Bronchus fibroblast of lung (primary cell): Measurements from ENCODE around the gene IQUB. TPM values are rescaled to one million over a fixed set of nuclear protein-coding genes. Genes with fewer than 3 reads are reported as not detected.

Experiments
- total RNA-seq: library from RNA; depleted of rRNA; stranded (reverse); fragments of >200 nt; gene quantifications from 2 replicates; pipeline ENCODE4 v1.2.3, GENCODE V29; 2015

IQUB gene
- not detected in 2 replicates for total RNA-seq

GRCh38 chr7:123534383-123535260 lies at the start of gene IQUB:
Gene IQUB (minus strand): TSS chr7:123534595. CDS start chr7:123512340, 22,255 bp downstream.

GRCh38 chr7:123557398-123558288 lies 23.2 kb upstream of the IQUB start, which contains the start of gene NDUFA5:
Gene NDUFA5 (minus strand): TSS chr7:123557818. CDS start chr7:123557795, 23 bp downstream.

Other genes starting within 250 kb of the IQUB start
- 21.0 and 31.3 TPM in 2 replicates for gene NDUFA5, start 23.2 kb upstream of the IQUB start, total RNA-seq
- not detected in 2 replicates for gene ASB15, start 67.2 kb upstream of the IQUB start, total RNA-seq
- gene LMOD2, start 121.3 kb upstream of the IQUB start, total RNA-seq: not detected in 2 replicates
- 8.0 and 10.8 TPM in 2 replicates for gene WASL, start 214.4 kb upstream of the IQUB start, total RNA-seq